BLaER1 treated with 17β-estradiol and CSF1 and Interleukin-3, amounts not matched to agents 10 nM and 100 nM (cell line): Measurements from ENCODE around the gene CRELD2.

Source experiments
- H3K27ac ChIP-seq, 11 experiments: shearing (Covaris generic); formaldehyde crosslinking; 2 replicates each; pipeline ENCODE4 v1.8.1; 2022
- H3K27me3 ChIP-seq, 11 experiments: shearing (Covaris generic); formaldehyde crosslinking; 2 replicates each; pipeline ENCODE4 v1.8.1; 2022
- H3K36me3 ChIP-seq, 11 experiments: shearing (Covaris generic); formaldehyde crosslinking; 2 replicates each; pipeline ENCODE4 v1.8.1; 2022
- H3K4me1 ChIP-seq, 10 experiments: shearing (Covaris generic); formaldehyde crosslinking; 2 replicates each; pipeline ENCODE4 v1.8.1; 2022
- H3K4me2 ChIP-seq, 11 experiments: shearing (Covaris generic); formaldehyde crosslinking; 2 replicates each; pipeline ENCODE4 v1.8.1; 2022
- H3K4me3 ChIP-seq, 10 experiments: shearing (Covaris generic); formaldehyde crosslinking; 2 replicates each; pipeline ENCODE4 v1.8.1; 2022
- H3K9ac ChIP-seq, 11 experiments: shearing (Covaris generic); formaldehyde crosslinking; 2 replicates each; pipeline ENCODE4 v1.8.1; 2022
- H3K9me3 ChIP-seq, 11 experiments: shearing (Covaris generic); formaldehyde crosslinking; replicated peaks in 1 of 11; 2 replicates each; pipeline ENCODE4 v1.8.1; 2022
- H4K20me1 ChIP-seq, 11 experiments: shearing (Covaris generic); formaldehyde crosslinking; 2 replicates each; pipeline ENCODE4 v1.8.1; 2022
- Cebpa-rat ChIP-seq, 11 experiments: shearing (Covaris generic); IDR thresholded peaks; 2 replicates each; pipeline ENCODE4 v1.8.1; 2022

The CRELD2 gene

DNA sequence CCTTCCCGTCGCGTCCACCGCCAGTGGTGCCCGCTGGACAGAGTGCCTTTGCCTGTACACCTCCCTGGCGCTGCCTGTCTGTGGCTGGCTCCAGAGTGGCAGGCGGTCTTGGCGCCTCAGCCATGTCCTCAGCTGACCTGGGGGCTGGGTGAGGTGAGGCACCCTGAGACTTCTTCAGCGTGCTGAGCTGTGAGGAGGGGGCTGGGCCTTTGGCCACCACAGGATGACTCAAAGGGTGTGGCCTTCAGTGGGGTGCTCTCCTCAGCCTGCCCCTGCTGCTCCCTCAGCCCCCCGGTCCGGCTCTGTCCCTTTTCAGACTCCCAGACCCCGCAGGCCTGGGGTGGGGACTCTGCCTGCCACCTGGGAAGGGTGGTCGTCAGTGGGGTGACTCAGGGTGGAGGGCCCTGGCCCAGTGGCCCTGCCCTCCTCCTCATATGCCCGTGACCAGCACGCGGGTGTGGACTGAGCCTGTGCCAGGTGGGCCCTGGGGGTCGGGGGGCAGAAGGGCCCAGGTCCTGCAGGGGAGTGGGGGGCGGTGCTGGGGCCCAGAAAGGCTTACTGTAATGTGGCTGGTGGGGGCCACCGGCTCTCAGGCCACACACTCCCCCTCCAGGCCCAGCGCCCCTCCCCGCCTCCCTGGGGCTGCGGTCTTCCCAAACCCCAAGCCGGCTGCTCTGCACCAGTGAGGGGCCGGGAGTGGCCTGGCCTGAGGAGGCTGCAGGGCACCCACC is 15.9 kb downstream of the CRELD2 start:
- peak overlapping the region; percentile 70 to 99 (median 88) for H3K27ac ChIP-seq
- no peaks in the 10 kb centered on the region for H3K9me3 ChIP-seq
- peak overlapping the region; percentile 53 to 76 (median 63) for H3K4me3 ChIP-seq
- H3K4me2 ChIP-seq, result peak overlapping the region; percentile 89 to 100 (median 96)
- peaks cover 76 to 91% (median 87%) of the 10 kb centered on the region in 10 experiments for H3K4me1 ChIP-seq
- peak overlapping the region; percentile 67 to 100 (median 80) for H3K9ac ChIP-seq
- peaks cover 0 to 18% (median 0%) of the 10 kb centered on the region in 11 experiments; a peak in 5 of 22 replicates for H4K20me1 ChIP-seq
- no peaks in the 10 kb centered on the region for H3K36me3 ChIP-seq
- no peak for TF ChIP-seq Cebpa-rat (IDR thresholded peaks at IDR 0.05)
- H3K27me3 ChIP-seq, result no peaks in the 10 kb centered on the region

DNA sequence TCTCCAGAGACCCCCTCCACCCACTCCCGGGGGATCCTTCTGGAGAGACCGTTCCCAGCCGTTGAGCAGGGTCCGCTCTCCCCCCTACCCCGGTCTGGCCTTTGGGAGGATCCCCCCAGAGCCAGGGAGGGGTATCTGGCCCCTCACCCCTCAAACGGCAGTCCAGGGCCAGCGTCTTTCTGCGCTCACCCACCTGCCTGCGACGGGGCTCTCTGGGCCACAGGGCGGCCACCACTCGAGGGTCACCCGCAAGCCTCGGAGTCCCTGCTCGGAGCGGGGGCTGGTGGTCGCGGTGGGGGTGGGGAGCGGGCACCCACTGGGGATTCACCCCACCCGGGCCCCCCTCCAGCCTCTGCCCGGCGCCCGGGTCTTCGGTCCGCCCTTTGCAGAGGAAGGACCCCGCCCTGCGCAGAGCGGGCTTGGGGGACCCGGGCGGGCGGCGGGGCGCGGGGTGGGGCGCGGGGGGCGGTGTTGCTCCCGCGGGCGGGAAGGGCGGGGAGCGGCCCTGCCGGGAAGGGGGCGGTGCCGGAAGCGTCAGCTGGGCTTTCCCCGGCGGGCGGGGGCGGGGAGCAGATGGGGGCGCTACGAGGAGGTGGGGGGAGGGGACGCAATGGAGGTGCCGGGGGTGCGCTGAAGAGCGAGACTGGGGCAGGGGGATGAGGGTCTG is 16.6 kb downstream of the CRELD2 start:
- Histone ChIP-seq H3K4me1 (peaks cover 71 to 91% (median 84%) of the 10 kb centered on the region in 10 experiments), H3K36me3 (no peaks in the 10 kb centered on the region), H3K4me2 (peak overlapping the region; percentile 89 to 100 (median 96)), H4K20me1 (peaks cover 0 to 13% (median 0%) of the 10 kb centered on the region in 11 experiments; a peak in 4 of 22 replicates), H3K9ac (peak overlapping the region; percentile 67 to 100 (median 80)), H3K27ac (peak overlapping the region; percentile 70 to 99 (median 88)), H3K9me3 (peaks cover 0 to 6% (median under 1%) of the 10 kb centered on the region in 11 experiments; a peak in 5 of 22 replicates), H3K27me3 (no peaks in the 10 kb centered on the region), H3K4me3 (peak overlapping the region; percentile 53 to 76 (median 63))
- TF ChIP-seq Cebpa-rat (IDR thresholded peaks at IDR 0.05), result no peak

DNA sequence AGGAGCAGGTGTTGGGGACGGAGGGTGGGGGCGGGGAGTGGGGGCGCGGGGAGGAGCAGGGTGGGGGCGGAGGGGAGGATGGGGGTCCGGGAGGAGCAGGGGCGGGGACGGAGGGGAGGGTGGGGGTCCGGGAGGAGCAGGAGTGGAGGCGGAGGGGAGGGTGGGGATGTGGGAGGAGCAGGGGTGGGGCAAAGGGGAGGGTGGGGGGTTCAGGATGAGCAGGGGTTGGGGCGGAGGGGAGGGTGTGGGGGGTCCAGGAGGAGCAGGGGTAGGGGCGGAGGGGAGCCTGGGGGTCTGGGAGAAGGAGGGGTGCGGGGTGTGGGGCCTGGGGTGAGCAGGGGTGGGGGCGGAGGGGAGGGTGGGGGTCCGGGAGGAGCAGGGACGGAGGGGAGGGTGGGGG is 17.1 kb downstream of the CRELD2 start:
- Histone ChIP-seq H3K27me3 (no peaks in the 10 kb centered on the region), H3K36me3 (no peaks in the 10 kb centered on the region), H3K4me2 (no peak overlapping the region), H4K20me1 (peaks cover 0 to 7% (median 0%) of the 10 kb centered on the region in 11 experiments; a peak in 4 of 22 replicates), H3K4me1 (peaks cover 66 to 85% (median 79%) of the 10 kb centered on the region in 10 experiments), H3K9ac (no peak overlapping the region), H3K27ac (no peak overlapping the region), H3K4me3 (no peak overlapping the region; a peak in 1 of 20 replicates), H3K9me3 (peaks cover 0 to 11% (median 6%) of the 10 kb centered on the region in 11 experiments; a peak in 17 of 22 replicates)
- TF ChIP-seq Cebpa-rat (IDR thresholded peaks at IDR 0.05), result no peak

DNA sequence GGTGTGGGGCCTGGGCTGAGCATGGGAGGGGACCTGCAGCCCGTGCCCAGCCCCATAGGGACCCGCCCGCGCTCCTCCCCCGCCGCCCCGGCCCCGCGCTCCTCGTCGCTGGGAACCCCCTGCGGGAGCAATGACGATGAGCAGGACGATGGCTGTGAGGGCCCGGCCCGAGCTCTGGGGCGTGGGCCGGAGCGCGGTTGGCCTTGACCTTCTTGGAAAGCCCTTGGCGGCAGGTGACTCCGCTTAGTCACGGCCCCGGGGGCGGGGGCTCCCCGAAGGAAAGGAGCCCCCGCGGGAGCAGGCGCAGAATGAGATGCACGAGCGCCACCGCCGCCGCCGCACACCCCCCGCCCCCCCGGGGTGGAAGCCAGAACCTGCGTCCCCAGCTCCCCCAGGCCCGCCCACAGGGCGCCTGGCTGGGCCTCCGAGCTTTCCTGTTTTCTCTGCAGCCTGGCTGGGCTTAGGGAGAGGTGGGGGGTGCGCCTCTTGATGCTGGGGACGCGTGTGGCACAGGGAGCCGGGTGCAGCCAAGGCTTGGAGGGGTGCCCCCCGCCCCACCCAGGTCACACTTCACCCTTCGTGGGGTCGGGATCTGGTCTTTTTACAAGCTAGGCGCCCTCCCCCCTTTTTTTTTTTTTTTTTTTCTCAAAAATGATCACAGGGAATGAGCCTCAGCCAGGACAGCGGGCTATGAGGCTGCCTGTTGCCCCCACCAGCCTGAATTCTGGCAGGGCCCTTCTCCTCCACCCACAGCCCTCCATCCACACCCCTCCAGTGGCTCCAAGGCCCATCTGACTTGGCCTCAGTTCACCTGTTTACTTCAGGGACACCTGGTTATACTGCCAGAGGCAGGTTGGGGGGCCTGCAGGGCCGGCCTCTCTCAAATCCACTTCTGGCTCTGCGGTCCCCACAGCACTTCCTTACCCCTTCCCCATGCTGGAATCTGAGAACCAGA is 17.9 kb downstream of the CRELD2 start:
- peak overlapping the region; percentile 43 to 79 (median 70); a peak in 21 of 22 replicates for H3K27ac ChIP-seq
- no peak for TF ChIP-seq Cebpa-rat (IDR thresholded peaks at IDR 0.05)
- no peaks in the 10 kb centered on the region for H3K27me3 ChIP-seq
- H3K4me1 ChIP-seq, result peaks cover 60 to 78% (median 72%) of the 10 kb centered on the region in 10 experiments
- H4K20me1 ChIP-seq, result peaks cover 0 to 2% (median 0%) of the 10 kb centered on the region in 11 experiments; a peak in 2 of 22 replicates
- peak overlapping the region in 9 of 10 experiments; percentile 42 to 65 (median 54); a peak in 18 of 20 replicates for H3K4me3 ChIP-seq
- H3K9me3 ChIP-seq, result peaks cover 7 to 19% (median 13%) of the 10 kb centered on the region in 11 experiments; a peak in 18 of 22 replicates
- no peaks in the 10 kb centered on the region; a peak in 1 of 22 replicates for H3K36me3 ChIP-seq
- H3K9ac ChIP-seq, result peak overlapping the region; percentile 40 to 74 (median 66); a peak in 20 of 22 replicates
- peak overlapping the region; percentile 90 to 98 (median 96) for H3K4me2 ChIP-seq

DNA sequence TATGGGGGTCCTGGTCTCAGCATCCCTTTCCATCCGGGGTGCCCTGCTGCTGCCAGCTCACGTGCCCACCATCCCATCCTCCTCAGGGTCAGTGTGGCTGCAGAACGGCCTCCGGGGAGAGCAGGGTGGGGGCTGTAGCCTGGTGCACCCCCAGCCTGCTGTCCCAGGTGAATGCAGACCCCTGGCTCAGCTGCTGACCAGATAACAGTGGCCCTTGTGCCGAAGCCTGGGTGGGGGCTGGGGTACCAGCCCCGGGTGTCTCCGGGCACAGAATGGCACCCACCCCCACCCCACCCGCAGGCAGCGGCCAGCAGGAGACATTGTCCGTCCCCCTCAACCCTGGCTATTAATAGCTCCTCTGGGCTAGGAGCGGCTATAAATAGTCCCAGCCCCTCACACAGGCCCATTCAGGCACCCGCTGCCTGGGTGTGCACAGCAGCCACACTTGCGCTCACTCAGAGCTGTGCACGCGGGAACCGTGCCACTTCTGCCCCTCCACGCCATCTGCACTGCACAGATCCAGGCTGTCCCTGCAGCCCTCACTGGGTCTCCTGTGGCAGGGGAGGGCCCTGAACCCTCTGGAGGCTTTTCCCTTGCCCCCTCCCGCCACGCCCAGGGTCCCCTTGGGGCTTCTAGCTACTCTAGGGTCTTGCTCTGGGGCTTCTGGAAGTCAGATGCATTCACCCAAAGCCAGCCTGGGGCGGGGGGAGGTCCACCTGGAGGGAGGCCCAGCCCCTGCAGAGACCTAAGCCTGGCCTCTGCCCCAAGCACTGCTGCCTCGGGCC is 18.7 kb downstream of the CRELD2 start:
- Histone ChIP-seq H3K9me3 (peaks cover 7 to 23% (median 17%) of the 10 kb centered on the region in 11 experiments; a peak in 18 of 22 replicates), H3K27me3 (no peaks in the 10 kb centered on the region), H3K4me3 (peak overlapping the region in 8 of 10 experiments; percentile 42 to 65 (median 54); a peak in 11 of 20 replicates), H3K9ac (peak overlapping the region; percentile 40 to 74 (median 66); a peak in 18 of 22 replicates), H3K4me2 (peak overlapping the region; percentile 90 to 98 (median 96)), H4K20me1 (no peaks in the 10 kb centered on the region), H3K4me1 (peaks cover 52 to 69% (median 64%) of the 10 kb centered on the region in 10 experiments), H3K27ac (peak overlapping the region; percentile 43 to 79 (median 70); a peak in 19 of 22 replicates), H3K36me3 (no peaks in the 10 kb centered on the region; a peak in 1 of 22 replicates)
- no peak for TF ChIP-seq Cebpa-rat (IDR thresholded peaks at IDR 0.05)

DNA sequence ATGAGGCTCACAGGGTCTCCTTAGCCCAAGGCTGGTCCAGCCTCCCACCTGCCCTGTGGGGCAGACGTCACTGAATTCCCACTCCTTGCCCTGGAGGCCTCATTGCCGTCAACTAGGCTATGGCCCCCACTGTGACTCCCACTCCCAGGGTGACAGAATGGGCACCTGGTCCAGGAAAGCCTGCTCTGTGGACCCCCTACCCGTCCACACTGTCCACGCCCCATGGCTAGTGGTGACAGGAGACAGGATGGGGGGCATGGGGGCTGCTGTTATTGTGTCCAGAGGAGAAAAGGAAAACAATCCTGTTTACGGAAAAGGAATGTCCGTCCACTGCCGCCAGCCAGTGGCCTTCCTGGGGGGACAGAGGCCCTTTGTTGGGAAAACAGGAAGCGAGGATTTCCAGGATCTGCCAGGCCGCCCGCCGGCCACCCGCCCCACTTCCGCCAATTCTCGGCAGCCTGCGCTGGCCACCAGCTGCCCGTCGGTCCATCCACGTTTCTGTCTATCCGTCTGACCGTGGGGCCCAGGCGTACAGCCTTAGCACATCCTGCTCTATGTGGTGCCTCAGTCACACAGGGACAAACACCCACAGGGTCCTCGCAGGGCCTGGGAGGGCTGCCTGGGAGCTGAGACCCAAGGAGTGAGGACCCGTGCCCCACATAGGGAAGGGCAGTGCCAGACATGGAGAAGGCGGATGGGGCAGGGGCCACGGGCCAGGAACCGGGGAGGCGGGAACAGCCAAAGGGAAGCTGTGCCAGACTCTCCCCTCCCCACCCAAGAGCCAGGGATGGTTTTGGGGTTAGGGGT is 19.5 kb downstream of the CRELD2 start:
- Histone ChIP-seq H3K4me2 (peak overlapping the region; percentile 90 to 98 (median 96)), H3K27ac (peak overlapping the region in 2 of 11 experiments; percentile 9 to 74; a peak in 3 of 22 replicates), H3K4me3 (0 out of 20 replicates have a peak overlapping the region, but pooled peaks of 2 of the 10 experiments have one; percentile 42 to 54), H4K20me1 (no peaks in the 10 kb centered on the region), H3K36me3 (no peaks in the 10 kb centered on the region; a peak in 1 of 22 replicates), H3K9ac (peak overlapping the region in 6 of 11 experiments; percentile 13 to 74 (median 68); a peak in 11 of 22 replicates), H3K9me3 (peaks cover 7 to 23% (median 17%) of the 10 kb centered on the region in 11 experiments; a peak in 18 of 22 replicates), H3K27me3 (no peaks in the 10 kb centered on the region), H3K4me1 (peaks cover 44 to 61% (median 56%) of the 10 kb centered on the region in 10 experiments)
- TF ChIP-seq Cebpa-rat (IDR thresholded peaks at IDR 0.05), result no peak
